ENCODE results near the gene MVP.

Gene MVP

DNA sequence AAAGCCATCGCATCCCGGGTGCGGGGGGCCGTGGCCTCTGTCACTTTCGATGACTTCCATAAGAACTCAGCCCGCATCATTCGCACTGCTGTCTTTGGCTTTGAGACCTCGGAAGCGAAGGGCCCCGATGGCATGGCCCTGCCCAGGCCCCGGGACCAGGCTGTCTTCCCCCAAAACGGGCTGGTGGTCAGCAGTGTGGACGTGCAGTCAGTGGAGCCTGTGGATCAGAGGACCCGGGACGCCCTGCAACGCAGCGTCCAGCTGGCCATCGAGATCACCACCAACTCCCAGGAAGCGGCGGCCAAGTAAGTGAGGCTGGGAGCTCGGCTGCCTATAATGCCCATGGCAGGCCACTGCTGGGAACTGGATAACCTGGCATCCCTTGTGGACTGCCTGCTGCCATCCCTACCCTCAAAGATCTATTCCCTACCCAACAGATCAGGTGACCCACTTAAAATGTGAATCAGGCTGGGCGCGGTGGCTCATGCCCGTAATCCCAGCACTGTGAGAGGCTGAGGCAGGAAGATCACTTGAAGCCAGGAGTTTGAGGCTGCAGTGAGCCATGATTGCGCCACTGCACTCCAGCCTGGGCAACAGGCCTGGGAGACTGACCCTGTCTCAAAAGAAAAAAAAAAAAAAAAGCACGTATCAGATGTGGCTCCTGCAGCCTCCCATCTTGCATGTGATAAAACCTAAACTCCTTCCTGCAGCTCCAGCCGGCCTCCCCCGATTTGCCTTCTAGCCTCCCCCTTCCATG, 24.5 kb downstream of the MVP start:
- H3K4me3 ChIP-seq (ENCODE audit: low read depth, low read length) = no peak overlapping the region
- TF ChIP-seq, protein P1, sequence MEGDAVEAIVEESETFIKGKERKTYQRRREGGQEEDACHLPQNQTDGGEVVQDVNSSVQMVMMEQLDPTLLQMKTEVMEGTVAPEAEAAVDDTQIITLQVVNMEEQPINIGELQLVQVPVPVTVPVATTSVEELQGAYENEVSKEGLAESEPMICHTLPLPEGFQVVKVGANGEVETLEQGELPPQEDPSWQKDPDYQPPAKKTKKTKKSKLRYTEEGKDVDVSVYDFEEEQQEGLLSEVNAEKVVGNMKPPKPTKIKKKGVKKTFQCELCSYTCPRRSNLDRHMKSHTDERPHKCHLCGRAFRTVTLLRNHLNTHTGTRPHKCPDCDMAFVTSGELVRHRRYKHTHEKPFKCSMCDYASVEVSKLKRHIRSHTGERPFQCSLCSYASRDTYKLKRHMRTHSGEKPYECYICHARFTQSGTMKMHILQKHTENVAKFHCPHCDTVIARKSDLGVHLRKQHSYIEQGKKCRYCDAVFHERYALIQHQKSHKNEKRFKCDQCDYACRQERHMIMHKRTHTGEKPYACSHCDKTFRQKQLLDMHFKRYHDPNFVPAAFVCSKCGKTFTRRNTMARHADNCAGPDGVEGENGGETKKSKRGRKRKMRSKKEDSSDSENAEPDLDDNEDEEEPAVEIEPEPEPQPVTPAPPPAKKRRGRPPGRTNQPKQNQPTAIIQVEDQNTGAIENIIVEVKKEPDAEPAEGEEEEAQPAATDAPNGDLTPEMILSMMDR (IDR thresholded peaks at IDR 0.05; ENCODE audit: borderline replicate concordance, insufficient read depth, low read depth, low read length) = no peak

DNA sequence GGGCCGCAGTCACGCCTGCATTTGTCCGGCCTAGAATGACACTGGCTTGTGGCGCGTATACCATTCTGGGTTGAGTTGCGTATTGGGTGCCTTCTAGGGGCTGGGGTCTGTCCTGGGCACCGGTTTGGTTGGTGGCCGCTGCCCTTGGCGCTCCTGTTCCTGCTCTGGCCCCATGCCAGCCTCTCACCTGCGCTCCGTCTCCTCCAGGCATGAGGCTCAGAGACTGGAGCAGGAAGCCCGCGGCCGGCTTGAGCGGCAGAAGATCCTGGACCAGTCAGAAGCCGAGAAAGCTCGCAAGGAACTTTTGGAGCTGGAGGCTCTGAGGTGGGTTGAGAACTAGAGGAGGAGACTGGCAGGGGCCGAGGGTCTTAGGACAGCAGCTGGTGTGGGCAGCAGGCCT, 25.4 kb downstream of the MVP start:
- H3K4me3 ChIP-seq (ENCODE audit: low read depth, low read length) = no peak overlapping the region
- TF ChIP-seq, protein P1 (IDR thresholded peaks at IDR 0.05; ENCODE audit: borderline replicate concordance, insufficient read depth, low read depth, low read length) = no peak

DNA sequence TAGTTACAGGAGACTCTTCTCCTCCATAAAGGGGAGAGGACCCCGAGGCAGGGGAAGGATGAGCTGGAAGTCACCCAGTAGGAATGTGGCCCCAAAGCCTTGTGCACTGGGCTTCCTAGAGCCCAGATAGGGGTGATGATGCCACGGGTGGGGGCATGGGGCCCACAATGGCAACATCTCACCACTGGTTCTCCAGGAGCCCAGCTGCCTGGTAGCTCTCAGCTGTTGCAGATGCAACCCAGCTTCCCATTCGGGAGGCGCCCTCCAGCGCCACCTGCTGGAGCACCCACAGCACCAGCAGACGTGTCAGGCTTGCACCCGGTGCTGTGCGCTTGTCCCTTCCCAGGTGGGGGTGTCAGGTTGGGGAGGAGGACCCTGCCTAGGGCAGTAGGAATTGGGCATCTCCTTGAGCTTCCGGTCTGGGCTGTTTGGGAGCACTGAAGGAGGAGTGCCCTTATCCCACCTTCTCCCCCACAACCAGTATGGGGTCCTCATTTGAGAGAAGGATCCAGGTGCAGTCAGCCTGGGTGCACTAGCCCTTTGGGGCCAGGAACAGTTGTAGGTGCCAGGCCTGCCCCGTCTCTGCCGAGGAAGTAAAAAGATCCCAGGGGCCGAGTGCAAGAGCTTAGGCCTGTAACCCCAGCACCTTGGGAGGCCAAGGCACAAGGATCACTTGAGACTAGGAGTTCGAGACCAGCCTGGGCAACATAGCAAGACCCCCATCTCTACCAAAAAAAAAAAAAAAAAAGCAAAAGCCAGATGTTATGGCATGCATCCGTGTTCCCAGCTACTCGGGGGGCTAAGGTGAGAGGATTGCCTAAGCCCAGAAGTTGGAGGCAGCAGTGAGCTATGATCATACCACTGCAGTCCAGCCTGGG, 28.4 kb downstream of the MVP start:
- no peak overlapping the region for H3K4me3 ChIP-seq (ENCODE audit: low read depth, low read length)
- TF ChIP-seq, protein P1 (IDR thresholded peaks at IDR 0.05; ENCODE audit: borderline replicate concordance, insufficient read depth, low read depth, low read length) = peak; percentile 99

DNA sequence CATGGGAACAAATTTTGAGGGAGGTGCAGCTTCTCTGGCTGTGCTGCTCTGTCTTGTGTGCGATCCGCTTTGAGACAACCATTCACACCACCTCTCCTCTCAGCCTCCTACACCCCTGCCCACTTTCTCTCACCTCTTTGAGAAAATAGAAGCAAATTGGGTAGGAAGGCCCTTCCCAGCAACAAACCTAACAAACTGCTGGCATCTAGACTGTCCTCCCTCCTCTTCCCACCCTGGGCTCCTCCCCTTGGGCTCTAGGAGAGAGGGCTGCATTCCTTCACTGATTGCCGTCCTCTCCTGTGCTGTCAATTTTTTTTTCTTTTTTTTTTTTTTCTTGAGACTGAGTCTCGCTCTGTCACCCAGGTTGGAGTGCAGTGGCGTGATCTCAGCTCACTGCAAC, 29.2 kb downstream of the MVP start:
- TF ChIP-seq, protein P1 (IDR thresholded peaks at IDR 0.05; ENCODE audit: borderline replicate concordance, insufficient read depth, low read depth, low read length) = no peak
- no peak overlapping the region for H3K4me3 ChIP-seq (ENCODE audit: low read depth, low read length)

DNA sequence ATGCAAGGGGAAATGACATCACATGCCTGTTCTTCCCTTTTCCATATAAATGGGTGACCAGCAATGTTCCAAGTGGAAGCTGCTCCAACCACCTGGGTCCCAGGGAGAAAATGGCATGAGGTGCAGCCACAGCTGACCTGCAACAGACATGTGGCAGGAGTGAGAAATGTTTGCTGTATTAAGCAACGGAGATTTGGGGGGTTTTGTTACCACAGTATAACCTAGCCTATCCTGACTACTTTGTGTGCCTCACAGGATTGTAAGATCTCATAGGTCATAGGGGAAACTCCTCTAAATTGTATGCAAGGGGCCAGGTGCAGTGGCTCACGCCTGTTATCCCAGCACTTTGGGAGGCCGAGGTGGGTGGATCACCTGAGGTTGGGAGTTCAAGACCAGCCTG, 30.7 kb downstream of the MVP start:
- no peak overlapping the region for H3K4me3 ChIP-seq (ENCODE audit: low read depth, low read length)
- TF ChIP-seq, protein P1 (IDR thresholded peaks at IDR 0.05; ENCODE audit: borderline replicate concordance, insufficient read depth, low read depth, low read length) = no peak

DNA sequence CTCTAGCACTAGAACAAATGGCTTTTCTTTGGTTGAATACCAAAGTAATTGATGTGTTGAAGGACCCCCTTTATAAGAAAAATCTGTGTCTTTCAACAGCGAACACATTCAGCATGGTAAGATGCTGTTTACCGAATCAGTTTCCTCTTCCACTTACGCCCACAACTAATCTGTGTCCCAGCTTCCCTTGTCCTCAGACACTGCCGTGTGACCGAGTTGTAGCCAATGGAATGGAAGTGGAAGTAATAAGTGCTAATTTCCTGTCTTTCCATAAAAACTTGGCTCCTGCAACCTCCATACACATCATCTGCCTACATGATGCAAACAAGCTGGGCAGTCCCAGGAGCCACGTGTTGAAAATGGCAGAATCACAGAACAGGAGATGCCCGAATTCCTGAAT, 32.4 kb downstream of the MVP start:
- H3K4me3 ChIP-seq (ENCODE audit: low read depth, low read length) = no peak overlapping the region
- TF ChIP-seq, protein P1 (IDR thresholded peaks at IDR 0.05; ENCODE audit: borderline replicate concordance, insufficient read depth, low read depth, low read length) = no peak
